Calu3 (cell line): ENCODE results near the gene MOB1B. TPM values are rescaled to one million over a fixed set of nuclear protein-coding genes. Genes with fewer than 3 reads are reported as not detected.
"Not testable (repeated sequence)": the region's sequence is repeated elsewhere in the genome, so short reads cannot be mapped to it uniquely, and the experiment has no call there.

ENCODE experiments used
- BruUV-seq: library from RNA; stranded (reverse); fragments of 400-500 nt; replicated peaks from 2 replicates; lab custom pipeline; 2021; lab: Mats Ljungman, UMichigan
- CTCF ChIA-PET: fragments of 300-600 bp; sonication (Branson Sonifier 250); formaldehyde crosslinking; loops from one replicate; lab custom pipeline; 2022; ENCODE audit warnings: antibody characterized with exemption; lab: Charles Lee
- DNase-seq: peaks from one replicate; pipeline ENCODE4 v3.0.0; 2022
- H3K27ac Mint-ChIP-seq: one replicate; pipeline ENCODE4 v1.8.0; 2022; ENCODE audit warnings: mixed read lengths; ENCODE audit not compliant: unreplicated experiment
- H3K27me3 Mint-ChIP-seq: one replicate; pipeline ENCODE4 v1.8.0; 2022; ENCODE audit warnings: mixed read lengths; ENCODE audit not compliant: unreplicated experiment
- H3K36me3 Mint-ChIP-seq: one replicate; pipeline ENCODE4 v1.8.0; 2022; ENCODE audit warnings: mild to moderate bottlenecking, moderate library complexity, mixed read lengths; ENCODE audit not compliant: insufficient read depth, unreplicated experiment
- H3K4me1 Mint-ChIP-seq: one replicate; pipeline ENCODE4 v1.8.0; 2022; ENCODE audit warnings: mild to moderate bottlenecking, low read depth, mixed read lengths; ENCODE audit not compliant: unreplicated experiment
- H3K4me3 Mint-ChIP-seq: one replicate; pipeline ENCODE4 v1.8.0; 2022; ENCODE audit warnings: mild to moderate bottlenecking, low read depth, moderate library complexity, mixed read lengths; ENCODE audit not compliant: unreplicated experiment
- H3K9me3 Mint-ChIP-seq: one replicate; pipeline ENCODE4 v1.8.0; 2022; ENCODE audit warnings: low read depth, mixed read lengths; ENCODE audit not compliant: unreplicated experiment
- intact Hi-C: fragments of 100-400 bp; cut with micrococcal nuclease; formaldehyde crosslinking; loops from one replicate; pipeline ENCODE4 v1.10.0; 2022; ENCODE audit not compliant: unreplicated experiment
- total RNA-seq: library from RNA; stranded (reverse); gene quantifications from 2 replicates; pipeline ENCODE4 v1.2.3, GENCODE V29; 2022
- TF ChIP-seq, protein P1 (sequence below): fragments of 200-600 bp; IDR thresholded peaks from one replicate; pipeline ENCODE4 v1.8.0; 2022; ENCODE audit warnings: antibody characterized with exemption; ENCODE audit not compliant: unreplicated experiment

Gene MOB1B
- total RNA-seq, 1 experiment from 2014 or later: 13.3 TPM

DNA sequence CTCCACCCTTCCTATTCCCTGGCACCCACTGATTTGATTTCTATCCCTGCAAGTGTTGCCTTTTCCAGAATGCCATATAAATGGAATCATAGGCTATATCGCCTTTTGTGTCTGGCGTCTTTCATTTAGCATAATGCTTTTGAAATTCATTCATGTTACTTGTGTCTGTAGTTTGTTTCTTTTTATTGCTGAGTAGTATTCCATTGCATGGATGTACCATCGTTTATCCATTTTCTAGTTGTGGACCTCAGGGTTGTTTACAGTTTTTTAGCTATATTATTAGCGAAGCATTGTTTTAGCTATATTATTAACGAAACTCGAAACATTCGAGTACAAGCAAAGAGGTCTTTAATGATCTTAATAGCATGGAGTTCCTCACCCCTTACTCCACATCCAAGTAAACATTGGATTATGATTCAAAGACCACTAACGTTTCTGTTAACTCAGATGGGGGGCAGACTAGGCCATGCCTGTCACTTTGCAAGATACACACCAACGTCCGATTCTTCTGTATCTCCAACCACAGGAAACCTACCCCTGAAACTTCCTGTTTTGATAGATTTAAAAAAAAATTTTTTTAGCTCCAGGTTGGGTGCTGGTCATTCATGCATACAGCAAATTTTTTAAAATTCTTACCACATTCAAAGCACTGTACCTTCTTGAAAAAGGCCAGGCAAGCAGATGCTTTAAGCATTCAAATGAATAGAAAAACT lies 92.4 kb downstream of the MOB1B start:
- BruUV-seq: TSS peak; percentile 54
- CTCF ChIA-PET: interaction anchor here (1.3 kb wide), 1 partner anchor 152 kb away, joined by 3 read pairs; no protein-coding TSS in a partner anchor
- TF ChIP-seq, protein P1, sequence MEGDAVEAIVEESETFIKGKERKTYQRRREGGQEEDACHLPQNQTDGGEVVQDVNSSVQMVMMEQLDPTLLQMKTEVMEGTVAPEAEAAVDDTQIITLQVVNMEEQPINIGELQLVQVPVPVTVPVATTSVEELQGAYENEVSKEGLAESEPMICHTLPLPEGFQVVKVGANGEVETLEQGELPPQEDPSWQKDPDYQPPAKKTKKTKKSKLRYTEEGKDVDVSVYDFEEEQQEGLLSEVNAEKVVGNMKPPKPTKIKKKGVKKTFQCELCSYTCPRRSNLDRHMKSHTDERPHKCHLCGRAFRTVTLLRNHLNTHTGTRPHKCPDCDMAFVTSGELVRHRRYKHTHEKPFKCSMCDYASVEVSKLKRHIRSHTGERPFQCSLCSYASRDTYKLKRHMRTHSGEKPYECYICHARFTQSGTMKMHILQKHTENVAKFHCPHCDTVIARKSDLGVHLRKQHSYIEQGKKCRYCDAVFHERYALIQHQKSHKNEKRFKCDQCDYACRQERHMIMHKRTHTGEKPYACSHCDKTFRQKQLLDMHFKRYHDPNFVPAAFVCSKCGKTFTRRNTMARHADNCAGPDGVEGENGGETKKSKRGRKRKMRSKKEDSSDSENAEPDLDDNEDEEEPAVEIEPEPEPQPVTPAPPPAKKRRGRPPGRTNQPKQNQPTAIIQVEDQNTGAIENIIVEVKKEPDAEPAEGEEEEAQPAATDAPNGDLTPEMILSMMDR: no peak
- intact Hi-C loops: no loop called here
- Mint-ChIP-seq H3K27me3 (no peaks in the 10 kb centered on the region), H3K4me1 (peaks cover 28% of the 10 kb centered on the region), H3K27ac (peak overlapping the region; percentile 68), H3K4me3 (peak overlapping the region; percentile 78), H3K9me3 (no peaks in the 10 kb centered on the region), H3K36me3 (peaks cover 21% of the 10 kb centered on the region)
- DNase-seq: no peak

DNA sequence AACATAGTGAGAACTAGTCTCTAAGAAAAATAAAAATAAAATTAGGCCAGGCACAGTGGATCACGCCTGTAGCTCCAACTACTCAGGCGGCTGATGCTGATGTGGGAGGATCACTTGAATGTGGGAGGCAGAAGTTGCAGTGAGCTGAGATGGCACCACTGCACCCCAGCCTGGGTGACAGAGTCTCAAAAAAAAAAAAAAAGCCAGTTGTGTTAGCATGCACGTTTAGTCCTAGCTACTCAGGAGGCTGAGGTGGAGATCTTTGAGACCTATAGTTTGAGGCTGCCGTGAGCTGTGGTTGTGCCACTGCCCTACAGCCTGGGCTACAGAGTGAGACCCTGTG lies 93.8 kb downstream of the MOB1B start:
- Mint-ChIP-seq H3K4me1 (peaks cover 28% of the 10 kb centered on the region), H3K27ac (no peak overlapping the region), H3K9me3 (no peaks in the 10 kb centered on the region), H3K36me3 (peaks cover 21% of the 10 kb centered on the region), H3K4me3 (no peak overlapping the region), H3K27me3 (no peaks in the 10 kb centered on the region)
- BruUV-seq: no TSS peak
- TF ChIP-seq, protein P1: no peak
- intact Hi-C loops: no loop called here
- DNase-seq: no peak
- CTCF ChIA-PET: no interaction called here

DNA sequence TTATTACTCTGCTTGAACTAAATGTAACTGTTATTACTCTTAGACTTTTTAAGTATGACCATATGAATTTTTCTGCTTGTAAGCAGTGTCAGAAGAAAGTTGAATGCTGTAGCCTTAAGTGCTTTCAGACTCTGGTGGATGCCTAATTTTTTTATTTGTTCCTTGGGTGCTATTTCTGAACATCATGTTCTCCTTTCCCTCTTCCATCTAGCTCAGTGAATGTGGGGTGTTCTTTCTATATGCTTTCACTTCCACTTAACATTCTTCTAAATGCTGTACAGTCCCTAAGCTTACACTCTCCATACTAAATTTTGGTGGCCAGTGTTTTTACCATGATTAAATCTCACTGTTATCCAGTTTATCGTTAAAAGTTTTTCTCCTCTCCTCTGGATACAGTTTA lies 94.9 kb downstream of the MOB1B start:
- no peak for DNase-seq
- H3K27me3 Mint-ChIP-seq: no peaks in the 10 kb centered on the region
- TF ChIP-seq, protein P1: no peak
- CTCF ChIA-PET: no interaction called here
- H3K4me1 Mint-ChIP-seq: peaks cover 28% of the 10 kb centered on the region
- H3K27ac Mint-ChIP-seq: no peak overlapping the region
- H3K4me3 Mint-ChIP-seq: no peak overlapping the region
- H3K36me3 Mint-ChIP-seq: peaks cover 21% of the 10 kb centered on the region
- BruUV-seq: no TSS peak
- intact Hi-C loops: no loop called here
- peaks cover 3% of the 10 kb centered on the region for H3K9me3 Mint-ChIP-seq

DNA sequence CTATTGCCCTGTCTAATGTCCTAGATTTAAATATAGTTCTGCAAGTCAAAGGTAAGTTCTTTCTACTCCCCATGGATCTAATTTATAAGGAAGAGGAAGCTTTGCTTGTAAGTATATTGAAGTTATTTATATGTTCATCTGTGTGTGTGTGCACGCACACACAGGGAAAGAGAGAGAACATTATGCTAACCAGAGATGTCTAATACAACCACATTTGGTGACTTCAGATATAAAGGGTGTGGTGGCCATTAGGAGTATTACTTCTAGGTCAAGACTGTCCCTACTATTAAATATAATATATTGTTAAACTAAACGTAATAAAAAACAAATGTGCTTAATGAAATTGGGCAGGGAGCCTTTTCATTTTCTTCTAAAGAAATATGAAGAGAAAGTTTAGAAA lies 95.4 kb downstream of the MOB1B start:
- Mint-ChIP-seq H3K9me3 (peaks cover 3% of the 10 kb centered on the region), H3K27me3 (no peaks in the 10 kb centered on the region), H3K36me3 (peaks cover 21% of the 10 kb centered on the region), H3K27ac (no peak overlapping the region), H3K4me3 (no peak overlapping the region), H3K4me1 (peaks cover 28% of the 10 kb centered on the region)
- CTCF ChIA-PET: no interaction called here
- BruUV-seq: no TSS peak
- TF ChIP-seq, protein P1: no peak
- no peak for DNase-seq
- intact Hi-C loops: no loop called here

DNA sequence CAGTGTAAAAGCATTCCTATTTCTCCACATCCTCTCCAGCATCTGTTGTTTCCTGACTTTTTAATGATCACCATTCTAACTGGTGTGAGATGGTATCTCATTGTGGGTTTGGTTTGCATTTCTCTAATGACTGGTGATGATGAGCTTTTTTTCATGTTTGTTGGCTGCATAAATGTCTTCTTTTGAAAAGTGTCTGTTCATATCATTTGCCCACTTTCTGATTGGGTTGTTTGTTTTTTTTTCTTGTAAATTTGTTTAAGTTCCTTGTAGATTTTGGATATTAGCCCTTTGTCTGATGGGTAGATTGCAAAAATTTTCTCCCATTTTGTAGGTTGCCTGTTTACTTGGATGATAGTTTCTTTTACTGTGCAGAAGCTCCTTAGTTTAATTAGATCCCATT lies 97.5 kb downstream of the MOB1B start:
- H3K36me3 Mint-ChIP-seq, H3K9me3 Mint-ChIP-seq, intact Hi-C loops, CTCF ChIA-PET, BruUV-seq, DNase-seq, H3K27ac Mint-ChIP-seq, H3K4me3 Mint-ChIP-seq, H3K27me3 Mint-ChIP-seq: not testable (repeated sequence)
- peaks cover 33% of the 10 kb centered on the region for H3K4me1 Mint-ChIP-seq

- H3K4me3 Mint-ChIP-seq, intact Hi-C loops, DNase-seq, H3K36me3 Mint-ChIP-seq, H3K27me3 Mint-ChIP-seq, CTCF ChIA-PET, BruUV-seq, H3K27ac Mint-ChIP-seq, H3K9me3 Mint-ChIP-seq: not testable (repeated sequence)
- peaks cover 19% of the 10 kb centered on the region for H3K4me1 Mint-ChIP-seq
These were observed 99.2 kb downstream of the MOB1B start for GRCh38 chr4:71001363-71001762.
